Amniotic stem cell (primary cell): ENCODE measurements around the gene CCDC197.

Source experiments
- DNase-seq: peaks from one replicate; lab custom pipeline; 2025; lab: John Stamatoyannopoulos, UW

CCDC197 gene

GRCh38 chr14:94026173-94026888 is 29.2 kb downstream of the CCDC197 start, which contains the start of gene OTUB2:
Gene OTUB2 (plus strand): TSS chr14:94026340. CDS start chr14:94026538, 198 bp downstream.
- peak; percentile 94 for DNase-seq

- no peak for DNase-seq
Observed at GRCh38 chr14:94026889-94027469, 29.9 kb downstream of the CCDC197 start.

- DNase-seq, result no peak
Observed at GRCh38 chr14:94027566-94028449, 30.7 kb downstream of the CCDC197 start.

- no peak for DNase-seq
Observed at GRCh38 chr14:94028450-94028826, 31.3 kb downstream of the CCDC197 start.

- no peak for DNase-seq
Observed at GRCh38 chr14:94029265-94029664, 32.2 kb downstream of the CCDC197 start.

- no peak for DNase-seq
Observed at GRCh38 chr14:94029671-94030203, 32.6 kb downstream of the CCDC197 start.

- no peak for DNase-seq
Observed at GRCh38 chr14:94030571-94030970, 33.5 kb downstream of the CCDC197 start.

- DNase-seq, result no peak
Observed at GRCh38 chr14:94031161-94031882, 34.2 kb downstream of the CCDC197 start.

GRCh38 chr14:94031883-94032279 is 34.8 kb downstream of the CCDC197 start:
- no peak for DNase-seq

GRCh38 chr14:94034886-94035285 is 37.8 kb downstream of the CCDC197 start:
- DNase-seq, result no peak

GRCh38 chr14:94036313-94037167 is 39.4 kb downstream of the CCDC197 start:
- DNase-seq, result peak; percentile 27

- no peak for DNase-seq
Observed at GRCh38 chr14:94037954-94038353, 40.9 kb downstream of the CCDC197 start.

- no peak for DNase-seq
Observed at GRCh38 chr14:94038510-94038909, 41.4 kb downstream of the CCDC197 start.

- DNase-seq, result no peak
Observed at GRCh38 chr14:94038921-94039629, 42.0 kb downstream of the CCDC197 start.

- no peak for DNase-seq
Observed at GRCh38 chr14:94040247-94040646, 43.1 kb downstream of the CCDC197 start.

- DNase-seq, result no peak
Observed at GRCh38 chr14:94040796-94041195, 43.7 kb downstream of the CCDC197 start.

GRCh38 chr14:94041551-94042346 is 44.6 kb downstream of the CCDC197 start:
- DNase-seq, result no peak

GRCh38 chr14:94042433-94043091 is 45.5 kb downstream of the CCDC197 start:
- DNase-seq, result no peak
